SH-SY5Y (cell line): ENCODE results near the gene SAMD13.

ENCODE experiments used
- GATA2 ChIP-seq: IDR thresholded peaks from 2 replicates; pipeline ENCODE4 v1.6.1; 2011; ENCODE audit warnings: mild to moderate bottlenecking, low read depth, low read length
- GATA3 ChIP-seq: IDR thresholded peaks from 2 replicates; pipeline ENCODE4 v1.6.1; 2011; ENCODE audit warnings: low read depth, mild to moderate bottlenecking, low read length, moderate library complexity

GRCh38 chr1:84350550-84350949, 49.0 kb downstream of the SAMD13 start:
- no peak for TF ChIP-seq GATA3
- TF ChIP-seq GATA2: no peak
